Ovary (tissue), 9 donors: ENCODE data around the gene PTPRK. TPM values are rescaled to one million over a fixed set of nuclear protein-coding genes. Genes with fewer than 3 reads are reported as not detected.

Experiments used
- DNase-seq, 5 donors: peaks; one replicate each; pipeline ENCODE4 v3.0.0-alpha.2; 2019 to 2020
- H3K27ac ChIP-seq, 2 donors: fragments of 200-600 bp; one replicate each; pipeline versions ENCODE4 v1.5.1 to v1.8.0; 2019 to 2022
- H3K27me3 ChIP-seq: fragments of 200-600 bp; one replicate; pipeline ENCODE4 v1.8.0; 2022
- H3K36me3 ChIP-seq: fragments of 200-600 bp; sonication (generic); one replicate; pipeline ENCODE4 v1.5.1; 2019
- H3K4me1 ChIP-seq: one replicate; pipeline ENCODE4 v1.8.1; 2013; ENCODE audit warnings: mild to moderate bottlenecking, moderate library complexity; ENCODE audit not compliant: insufficient read depth
- H3K4me3 ChIP-seq: fragments of 200-600 bp; sonication (generic); one replicate; pipeline ENCODE4 v1.5.1; 2017
- H3K9me3 ChIP-seq, 2 donors: fragments of 200-600 bp in 1 of 2; sonication (generic) in 1 of 2; one replicate each; pipeline versions ENCODE4 v1.5.1 to v1.8.1; 2013 to 2019; ENCODE audit warnings: mild to moderate bottlenecking in 1 of 2, moderate library complexity in 1 of 2
- EP300 ChIP-seq: sonication (generic); formaldehyde crosslinking; IDR thresholded peaks from one replicate; pipeline ENCODE4 v1.6.1; 2017; ENCODE audit warnings: antibody characterized with exemption
- POLR2A ChIP-seq: fragments of 450-650 bp; IDR thresholded peaks from one replicate; pipeline ENCODE4 v1.6.1; 2017; ENCODE audit warnings: antibody characterized with exemption, mild to moderate bottlenecking, moderate library complexity
- WGBS, 3 donors: extraction: QIAGEN DNeasy Blood & Tissue Kit in 1 of 3; methylation state at CpG; one replicate each; pipeline versions ENCODE4 v1.1.5 to v1.1.7; 2013 to 2017; 5-methylcytosine and 5-hydroxymethylcytosine counted together
- intact Hi-C, 4 donors: fragments of 100-400 bp; cut with DNase I; formaldehyde crosslinking; loops; one replicate each; pipeline versions ENCODE4 v1.11.0 to v1.15.1; 2022 to 2023
- polyA plus RNA-seq, 2 donors: library from polyadenylated mRNA; stranded (reverse); fragments of 200-250 nt in 1 of 2; fragments of 350-450 nt in 1 of 2; fragmentation: Illumina TruSeq in 1 of 2; extraction: RNeasy Lipid Tissue Mini Kit (QIAGEN cat#74804) in 1 of 2; gene quantifications; one replicate each; pipeline ENCODE4 v1.2.3, GENCODE V29; 2013 to 2014
- total RNA-seq, 7 donors: library from RNA; depleted of rRNA in 2 of 7; stranded (reverse); fragments of >200 nt in 2 of 7; fragmentation: NEBNext Ultra II Directional in 3 of 7; extraction: Animal tissue kit (Norgen Biotek cat#: 25700) in 3 of 7; gene quantifications; one replicate each; pipeline versions ENCODE4 v1.1.0 to v1.2.4, GENCODE V29; 2016 to 2023
- TF ChIP-seq, protein P1 (sequence below), 3 donors: fragments of 450-650 bp in 2 of 3; fragments of 200-600 bp in 1 of 3; IDR thresholded peaks; one replicate each; pipeline versions ENCODE4 v1.5.1 to v1.8.0; 2016 to 2022; ENCODE audit warnings: antibody characterized with exemption in 3 of 3, mild to moderate bottlenecking in 1 of 3
- donor health status: DM: no; HTN: no; CAD: no; lungs with moderate emphysema.
- donor health status: DM: no; HTN: no; CAD: no.
- donor health status: Bipolar disorder and iron deficiency.
- donor health status: DM: yes; HTN: yes; CAD: no.
- donor health status: DM: no; HTN: no; CAD: no.
- donor health status: DM: yes; HTN: yes; CAD: no.

Gene PTPRK
- total and polyA plus RNA-seq, 9 donors = 24.0 to 50.7 (median 44.1) TPM

DNA sequence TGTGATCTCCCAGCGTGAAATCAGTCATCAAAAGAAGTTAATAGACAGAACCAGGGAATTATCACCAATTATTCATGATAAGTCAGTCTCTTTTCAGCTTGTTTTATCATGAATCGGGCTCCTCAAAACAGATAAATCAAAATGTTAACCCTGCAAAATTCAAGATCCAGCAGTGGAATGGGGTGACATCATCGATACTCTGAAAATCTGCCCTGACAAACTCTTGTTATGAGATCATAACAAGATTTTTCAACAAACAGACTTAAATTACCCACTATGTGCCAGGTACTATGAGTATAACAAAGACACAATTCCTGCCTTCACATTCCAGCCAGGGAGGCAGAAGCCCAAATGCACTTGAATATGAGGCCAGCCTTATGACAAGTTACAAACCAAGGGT lies 64.4 kb downstream of the PTPRK start:
- no peak for TF ChIP-seq EP300
- TF ChIP-seq POLR2A = no peak
- TF ChIP-seq, protein P1, sequence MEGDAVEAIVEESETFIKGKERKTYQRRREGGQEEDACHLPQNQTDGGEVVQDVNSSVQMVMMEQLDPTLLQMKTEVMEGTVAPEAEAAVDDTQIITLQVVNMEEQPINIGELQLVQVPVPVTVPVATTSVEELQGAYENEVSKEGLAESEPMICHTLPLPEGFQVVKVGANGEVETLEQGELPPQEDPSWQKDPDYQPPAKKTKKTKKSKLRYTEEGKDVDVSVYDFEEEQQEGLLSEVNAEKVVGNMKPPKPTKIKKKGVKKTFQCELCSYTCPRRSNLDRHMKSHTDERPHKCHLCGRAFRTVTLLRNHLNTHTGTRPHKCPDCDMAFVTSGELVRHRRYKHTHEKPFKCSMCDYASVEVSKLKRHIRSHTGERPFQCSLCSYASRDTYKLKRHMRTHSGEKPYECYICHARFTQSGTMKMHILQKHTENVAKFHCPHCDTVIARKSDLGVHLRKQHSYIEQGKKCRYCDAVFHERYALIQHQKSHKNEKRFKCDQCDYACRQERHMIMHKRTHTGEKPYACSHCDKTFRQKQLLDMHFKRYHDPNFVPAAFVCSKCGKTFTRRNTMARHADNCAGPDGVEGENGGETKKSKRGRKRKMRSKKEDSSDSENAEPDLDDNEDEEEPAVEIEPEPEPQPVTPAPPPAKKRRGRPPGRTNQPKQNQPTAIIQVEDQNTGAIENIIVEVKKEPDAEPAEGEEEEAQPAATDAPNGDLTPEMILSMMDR (IDR thresholded peaks at IDR 0.05) = no peak
- intact Hi-C loops = no loop called here
- H3K36me3 ChIP-seq = no peaks in the 10 kb centered on the region
- H3K27me3 ChIP-seq = no peaks in the 10 kb centered on the region
- DNase-seq = no peak
- no peak overlapping the region for H3K4me3 ChIP-seq
- no peak overlapping the region for H3K27ac ChIP-seq
- no peaks in the 10 kb centered on the region for H3K4me1 ChIP-seq
- WGBS, 3 donors = 91 to 93% (median 93%) methylated on average over 3 of the region's 3 CpGs
- H3K9me3 ChIP-seq = no peaks in the 10 kb centered on the region

DNA sequence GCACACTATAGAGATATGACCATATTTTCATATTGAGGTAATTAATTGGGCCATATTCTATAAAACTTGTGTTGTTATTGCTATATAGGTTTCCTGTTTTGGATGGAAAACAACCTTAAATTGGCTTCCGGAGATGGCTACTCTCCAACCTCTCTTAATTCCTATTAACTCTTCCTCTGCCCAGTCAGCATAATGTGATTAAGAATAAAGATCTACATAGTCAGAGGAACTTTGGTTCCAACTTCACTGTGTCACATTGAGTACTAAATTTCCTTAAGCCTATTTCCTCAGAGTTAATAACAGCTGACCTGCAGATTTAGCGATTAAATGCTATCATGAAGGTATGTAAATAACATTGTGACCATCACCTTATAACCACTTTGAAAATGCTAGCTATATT lies 67.7 kb downstream of the PTPRK start:
- WGBS, 3 donors = 58 to 65% (median 60%) methylated on average over 2 of the region's 2 CpGs
- TF ChIP-seq EP300 (no peak), POLR2A (no peak)
- TF ChIP-seq, protein P1 (IDR thresholded peaks at IDR 0.05) = no peak
- intact Hi-C loops = no loop called here

DNA sequence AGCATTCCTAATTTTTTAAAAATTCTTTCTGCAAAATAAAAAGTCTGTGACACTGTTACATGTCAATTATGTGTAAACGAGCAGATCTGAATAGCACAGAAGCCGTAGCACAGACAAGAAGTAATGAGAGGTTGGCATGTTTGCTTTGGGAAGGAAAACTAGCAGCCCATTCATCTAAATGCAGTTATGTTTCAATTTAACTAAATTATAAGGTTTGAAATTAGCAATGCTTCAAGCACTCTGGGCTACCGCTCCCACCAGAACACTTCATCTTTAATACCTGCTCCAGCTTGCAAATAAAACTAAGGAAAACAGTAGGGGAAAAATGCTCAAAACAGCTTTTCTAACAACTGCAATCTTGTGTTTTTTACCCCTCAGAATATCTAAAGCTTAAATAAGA lies 73.9 kb downstream of the PTPRK start:
- DNase-seq = no peak
- Histone ChIP-seq H3K4me3 (no peak overlapping the region), H3K9me3 (no peaks in the 10 kb centered on the region), H3K27me3 (no peaks in the 10 kb centered on the region), H3K4me1 (no peaks in the 10 kb centered on the region), H3K27ac (no peak overlapping the region), H3K36me3 (no peaks in the 10 kb centered on the region)
- intact Hi-C loops = no loop called here
- 91 to 95% (median 92%) methylated on average over 3 of the region's 3 CpGs for WGBS, 3 donors
- TF ChIP-seq EP300 (no peak), POLR2A (no peak)
- TF ChIP-seq, protein P1 (IDR thresholded peaks at IDR 0.05) = no peak

More for the DNA sequence above, 67.7 kb downstream of the PTPRK start:
- Histone ChIP-seq H3K4me1 (no peaks in the 10 kb centered on the region), H3K27me3 (no peaks in the 10 kb centered on the region), H3K9me3 (no peaks in the 10 kb centered on the region), H3K4me3 (no peak overlapping the region), H3K27ac (no peak overlapping the region), H3K36me3 (no peaks in the 10 kb centered on the region)
- no peak for DNase-seq

DNA sequence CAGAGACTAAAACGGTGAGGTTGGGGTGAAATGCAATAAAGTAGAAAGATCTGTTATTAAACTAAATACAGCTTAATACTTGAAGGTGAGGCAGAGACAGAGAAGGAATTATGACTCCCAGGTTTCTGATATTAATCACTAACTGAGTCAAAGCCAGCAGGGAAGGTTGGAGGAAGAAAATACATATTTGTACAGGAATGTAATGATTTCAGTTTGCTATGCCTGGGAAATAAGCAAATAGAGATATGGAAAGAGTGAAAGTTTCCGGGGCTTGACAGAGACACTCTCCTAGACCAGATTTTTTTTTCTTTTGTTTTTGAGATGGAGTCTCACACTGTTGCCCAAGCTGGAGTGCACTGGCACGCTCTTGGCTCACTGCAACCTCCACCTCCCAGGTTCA lies 76.8 kb downstream of the PTPRK start:
- no peak for TF ChIP-seq EP300
- TF ChIP-seq POLR2A = no peak
- TF ChIP-seq, protein P1 (IDR thresholded peaks at IDR 0.05) = no peak
- DNase-seq = no peak
- no peak overlapping the region for H3K4me3 ChIP-seq
- 71 to 81% (median 77%) methylated on average over 3 of the region's 3 CpGs for WGBS, 3 donors
- H3K27ac ChIP-seq = no peak overlapping the region
- H3K36me3 ChIP-seq = no peaks in the 10 kb centered on the region
- intact Hi-C loops = no loop called here
- H3K4me1 ChIP-seq = no peaks in the 10 kb centered on the region
- no peaks in the 10 kb centered on the region for H3K27me3 ChIP-seq
- no peaks in the 10 kb centered on the region for H3K9me3 ChIP-seq

DNA sequence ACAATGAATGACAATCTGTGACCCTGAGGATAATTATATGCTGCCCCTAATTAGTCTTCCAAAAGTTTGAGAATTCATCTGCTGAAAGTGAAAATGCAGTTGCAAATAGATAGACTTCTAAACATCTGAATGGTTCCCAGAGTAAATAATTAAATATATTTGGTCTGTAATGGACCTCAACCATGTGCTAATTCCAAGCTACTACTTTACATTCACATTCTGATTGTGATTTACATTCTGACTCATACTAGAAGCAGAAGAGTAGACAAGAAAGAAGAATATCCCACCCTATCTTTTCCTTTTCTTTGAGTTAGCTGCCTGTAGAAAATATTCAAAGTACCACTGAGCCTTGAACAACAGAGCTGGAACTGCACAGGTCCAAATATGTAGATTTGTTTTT lies 80.8 kb downstream of the PTPRK start:
- intact Hi-C loops = no loop called here
- no peak overlapping the region for H3K4me3 ChIP-seq
- no peaks in the 10 kb centered on the region for H3K9me3 ChIP-seq
- H3K27ac ChIP-seq = no peak overlapping the region
- H3K36me3 ChIP-seq = no peaks in the 10 kb centered on the region
- TF ChIP-seq, protein P1 (IDR thresholded peaks at IDR 0.05) = no peak
- TF ChIP-seq POLR2A (no peak), EP300 (no peak)
- H3K27me3 ChIP-seq = no peaks in the 10 kb centered on the region
- DNase-seq = no peak
- no peaks in the 10 kb centered on the region for H3K4me1 ChIP-seq
